Measurements from ENCODE around the gene SRPK2. TPM values are rescaled to one million over a fixed set of nuclear protein-coding genes. Genes with fewer than 3 reads are reported as not detected.
"Not testable (repeated sequence)": the region's sequence is repeated elsewhere in the genome, so short reads cannot be mapped to it uniquely, and the experiment has no call there.

Gene SRPK2
- total RNA-seq, 1 donor from 2014 or later: 54.1 TPM

DNA sequence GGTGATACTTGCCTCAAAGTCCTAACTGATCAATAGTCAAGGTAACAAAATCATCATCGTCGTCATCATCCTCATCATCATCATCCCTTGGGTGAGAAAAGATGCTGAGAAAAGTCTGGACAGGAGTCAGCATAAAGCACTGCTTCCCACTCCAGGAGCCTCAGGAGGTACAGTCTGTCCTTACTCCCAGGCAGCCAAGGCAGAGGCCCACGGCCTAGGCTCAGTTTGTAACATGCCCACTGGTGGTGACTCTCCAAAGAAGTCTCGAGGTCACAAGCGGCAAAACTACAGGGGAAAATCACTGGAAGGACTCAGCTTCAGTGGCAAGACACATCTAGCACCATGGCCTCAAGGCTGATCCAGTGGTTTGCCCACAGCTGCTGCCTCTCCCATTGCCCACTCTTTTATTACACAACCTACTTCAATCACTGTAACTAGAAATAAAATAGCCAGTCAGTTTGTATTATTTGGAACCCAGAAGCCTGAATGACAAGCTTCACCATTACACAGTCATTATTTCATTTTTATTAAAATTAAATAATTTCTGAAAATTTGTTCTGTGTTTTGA is 150.4 kb downstream of the SRPK2 start:
- Histone ChIP-seq H3K27ac (no peak overlapping the region), H3K79me2 (ENCODE audit: low read depth) (peaks cover 64% of the 10 kb centered on the region), H3K36me3 (no peaks in the 10 kb centered on the region), H2AFZ (replicated peaks) (no peak overlapping the region), H3K9me3 (ENCODE audit: low read depth) (no peaks in the 10 kb centered on the region), H4K20me1 (ENCODE audit: low read depth) (peaks cover 61% of the 10 kb centered on the region), H3K27me3 (no peaks in the 10 kb centered on the region), H3K4me2 (no peak overlapping the region), H3K9ac (no peak overlapping the region), H3K4me1 (no peaks in the 10 kb centered on the region), H3F3A (ENCODE audit: low read depth) (no peaks in the 10 kb centered on the region), H3K4me3 (no peak overlapping the region)
- Mint-ChIP-seq H3K9me3 (no peaks in the 10 kb centered on the region), H3K27ac (no peak overlapping the region), H3K4me1 (no peaks in the 10 kb centered on the region), H3K4me3 (no peak overlapping the region), H3K27me3 (ENCODE audit: insufficient read depth, low read depth) (no peaks in the 10 kb centered on the region), H3K36me3 (peaks cover 3% of the 10 kb centered on the region)
- no peak for DNase-seq (ENCODE audit: low spot score)
- TF ChIP-seq EZH2phosphoT487 (IDR thresholded peaks at IDR 0.05): no peak
- TF ChIP-seq EZH2 (IDR thresholded peaks at IDR 0.05): no peak
- TF ChIP-seq, protein P1, sequence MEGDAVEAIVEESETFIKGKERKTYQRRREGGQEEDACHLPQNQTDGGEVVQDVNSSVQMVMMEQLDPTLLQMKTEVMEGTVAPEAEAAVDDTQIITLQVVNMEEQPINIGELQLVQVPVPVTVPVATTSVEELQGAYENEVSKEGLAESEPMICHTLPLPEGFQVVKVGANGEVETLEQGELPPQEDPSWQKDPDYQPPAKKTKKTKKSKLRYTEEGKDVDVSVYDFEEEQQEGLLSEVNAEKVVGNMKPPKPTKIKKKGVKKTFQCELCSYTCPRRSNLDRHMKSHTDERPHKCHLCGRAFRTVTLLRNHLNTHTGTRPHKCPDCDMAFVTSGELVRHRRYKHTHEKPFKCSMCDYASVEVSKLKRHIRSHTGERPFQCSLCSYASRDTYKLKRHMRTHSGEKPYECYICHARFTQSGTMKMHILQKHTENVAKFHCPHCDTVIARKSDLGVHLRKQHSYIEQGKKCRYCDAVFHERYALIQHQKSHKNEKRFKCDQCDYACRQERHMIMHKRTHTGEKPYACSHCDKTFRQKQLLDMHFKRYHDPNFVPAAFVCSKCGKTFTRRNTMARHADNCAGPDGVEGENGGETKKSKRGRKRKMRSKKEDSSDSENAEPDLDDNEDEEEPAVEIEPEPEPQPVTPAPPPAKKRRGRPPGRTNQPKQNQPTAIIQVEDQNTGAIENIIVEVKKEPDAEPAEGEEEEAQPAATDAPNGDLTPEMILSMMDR (IDR thresholded peaks at IDR 0.05): no peak

DNA sequence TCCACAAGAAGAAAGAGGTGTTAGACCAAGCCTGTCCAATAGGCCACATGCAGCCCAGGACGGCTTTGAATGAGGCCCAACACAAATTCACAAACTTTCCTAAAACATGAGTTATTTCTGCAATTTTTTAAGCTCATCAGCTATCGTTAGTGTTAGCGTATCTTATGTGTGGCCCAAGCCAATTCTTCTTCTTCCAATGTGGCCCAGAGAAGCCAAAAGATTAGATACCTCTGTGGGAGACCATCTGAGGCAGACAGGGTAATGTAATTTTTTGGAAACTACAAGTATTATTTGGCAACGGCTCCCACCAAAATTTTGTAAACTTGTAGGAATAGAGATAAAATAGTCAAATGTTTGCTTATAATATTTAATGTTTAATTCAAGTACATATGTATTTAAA is 153.8 kb downstream of the SRPK2 start:
- Mint-ChIP-seq H3K4me1 (no peaks in the 10 kb centered on the region), H3K36me3 (peaks cover 7% of the 10 kb centered on the region), H3K27ac (no peak overlapping the region), H3K9me3 (no peaks in the 10 kb centered on the region), H3K27me3 (ENCODE audit: insufficient read depth, low read depth) (no peaks in the 10 kb centered on the region), H3K4me3 (no peak overlapping the region)
- Histone ChIP-seq H3K4me3 (no peak overlapping the region), H3K4me2 (no peak overlapping the region), H3K4me1 (peaks cover 4% of the 10 kb centered on the region), H3F3A (ENCODE audit: low read depth) (peaks cover 4% of the 10 kb centered on the region), H3K9me3 (ENCODE audit: low read depth) (no peaks in the 10 kb centered on the region), H4K20me1 (ENCODE audit: low read depth) (peaks cover 76% of the 10 kb centered on the region), H3K27me3 (no peaks in the 10 kb centered on the region), H3K36me3 (no peaks in the 10 kb centered on the region), H3K79me2 (ENCODE audit: low read depth) (peaks cover 57% of the 10 kb centered on the region), H3K9ac (no peak overlapping the region), H3K27ac (no peak overlapping the region), H2AFZ (replicated peaks) (no peak overlapping the region)
- DNase-seq (ENCODE audit: low spot score): no peak
- TF ChIP-seq EZH2 (IDR thresholded peaks at IDR 0.05): no peak
- no peak for TF ChIP-seq EZH2phosphoT487 (IDR thresholded peaks at IDR 0.05)
- TF ChIP-seq, protein P1 (IDR thresholded peaks at IDR 0.05): no peak

DNA sequence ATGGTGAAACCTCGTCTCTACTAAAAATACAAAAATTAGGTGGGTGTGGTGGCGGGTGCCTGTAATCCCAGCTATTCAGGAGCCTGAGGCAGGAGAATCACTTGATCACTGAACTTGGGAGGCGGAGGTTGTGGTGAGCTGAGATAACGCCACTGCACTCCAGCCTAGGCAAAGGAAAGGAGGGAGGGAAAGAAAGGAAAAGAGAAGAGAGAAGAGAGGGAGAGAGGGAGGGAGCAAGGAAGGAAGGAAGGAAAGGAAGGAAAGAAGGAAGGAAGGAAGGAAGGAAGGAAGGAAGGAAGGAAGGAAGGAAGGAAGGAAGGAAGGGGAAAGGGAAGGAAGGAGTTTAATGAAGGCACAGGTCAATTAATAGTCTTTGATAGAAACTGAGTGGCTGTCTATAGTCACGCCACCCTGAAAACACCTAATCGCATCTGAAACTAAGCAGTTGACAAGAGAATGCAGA is 155.9 kb downstream of the SRPK2 start:
- H3K36me3 ChIP-seq; H3K27ac ChIP-seq; H3K4me1 Mint-ChIP-seq; H2AFZ ChIP-seq (replicated peaks); H3F3A ChIP-seq (ENCODE audit: low read depth); H3K4me2 ChIP-seq; H3K9me3 Mint-ChIP-seq; DNase-seq (ENCODE audit: low spot score); H3K4me3 ChIP-seq; H3K27me3 Mint-ChIP-seq (ENCODE audit: insufficient read depth, low read depth); H3K4me1 ChIP-seq; H3K9ac ChIP-seq; H3K27ac Mint-ChIP-seq; H3K27me3 ChIP-seq; H3K9me3 ChIP-seq (ENCODE audit: low read depth); H3K4me3 Mint-ChIP-seq: not testable (repeated sequence)
- peaks cover 73% of the 10 kb centered on the region for H4K20me1 ChIP-seq (ENCODE audit: low read depth)
- peaks cover 44% of the 10 kb centered on the region for H3K79me2 ChIP-seq (ENCODE audit: low read depth)
- H3K36me3 Mint-ChIP-seq: peaks cover 14% of the 10 kb centered on the region

DNA sequence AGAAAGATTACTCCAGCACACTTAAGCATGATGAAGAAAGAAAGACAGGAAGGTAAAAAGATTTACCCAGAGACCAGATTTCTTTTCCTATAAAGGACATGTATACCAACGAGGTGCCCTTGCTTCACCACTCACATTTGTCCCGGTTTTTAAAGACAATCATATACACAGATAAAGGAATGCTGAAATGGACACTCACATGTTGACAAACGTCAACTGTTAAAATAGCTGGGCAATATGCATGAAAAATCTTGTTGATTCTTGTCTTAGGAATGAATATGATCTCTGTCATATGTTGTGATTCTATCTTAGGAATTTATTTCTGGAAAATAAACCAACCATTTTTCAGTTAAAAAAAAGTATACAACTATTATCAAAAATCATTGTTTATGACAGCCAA is 158.2 kb downstream of the SRPK2 start:
- H3K4me1 Mint-ChIP-seq: no peaks in the 10 kb centered on the region
- H3K4me3 ChIP-seq: no peak overlapping the region
- no peaks in the 10 kb centered on the region for H3K9me3 ChIP-seq (ENCODE audit: low read depth)
- H3F3A ChIP-seq (ENCODE audit: low read depth): peaks cover 4% of the 10 kb centered on the region
- H3K9me3 Mint-ChIP-seq: peaks cover 3% of the 10 kb centered on the region
- DNase-seq (ENCODE audit: low spot score): no peak
- peaks cover 19% of the 10 kb centered on the region for H3K36me3 Mint-ChIP-seq
- peaks cover 4% of the 10 kb centered on the region for H3K4me1 ChIP-seq
- H2AFZ ChIP-seq (replicated peaks): no peak overlapping the region
- peaks cover 31% of the 10 kb centered on the region for H3K79me2 ChIP-seq (ENCODE audit: low read depth)
- no peak overlapping the region for H3K27ac Mint-ChIP-seq
- H3K27me3 ChIP-seq: no peaks in the 10 kb centered on the region
- peaks cover 50% of the 10 kb centered on the region for H4K20me1 ChIP-seq (ENCODE audit: low read depth)
- no peaks in the 10 kb centered on the region for H3K36me3 ChIP-seq
- H3K27me3 Mint-ChIP-seq (ENCODE audit: insufficient read depth, low read depth): no peaks in the 10 kb centered on the region
- H3K27ac ChIP-seq: no peak overlapping the region
- no peak overlapping the region for H3K4me2 ChIP-seq
- H3K4me3 Mint-ChIP-seq: no peak overlapping the region
- TF ChIP-seq EZH2 (IDR thresholded peaks at IDR 0.05) (no peak), EZH2phosphoT487 (IDR thresholded peaks at IDR 0.05) (no peak)
- TF ChIP-seq, protein P1 (IDR thresholded peaks at IDR 0.05): no peak
- H3K9ac ChIP-seq: no peak overlapping the region

All from neural progenitor cell (in vitro differentiated cells).